ENCODE data around the gene F7. TPM values are rescaled to one million over a fixed set of nuclear protein-coding genes. Genes with fewer than 3 reads are reported as not detected.
"Not testable (repeated sequence)": the region's sequence is repeated elsewhere in the genome, so short reads cannot be mapped to it uniquely, and the experiment has no call there.

F7 gene
- total RNA-seq, 1 donor from 2014 or later: 4.1 TPM

- TF ChIP-seq CTCF (IDR thresholded peaks at IDR 0.05; ENCODE audit: unreplicated experiment): no peak
- no peak for DNase-seq (ENCODE audit: low spot score in 2 of 2, unreplicated experiment in 2 of 2)
- Mint-ChIP-seq H3K9me3 (no peaks in the 10 kb centered on the region), H3K27ac (no peak overlapping the region), H3K4me1 (peaks cover 12% of the 10 kb centered on the region), H3K4me3 (no peak overlapping the region), H3K27me3 (ENCODE audit: low read depth) (peaks cover under 1% of the 10 kb centered on the region), H3K36me3 (no peaks in the 10 kb centered on the region)
Observed at GRCh38 chr13:113097651-113098050, 7.9 kb upstream of the F7 start.

GRCh38 chr13:113098162-113098732 lies 7.3 kb upstream of the F7 start:
- peaks cover 12% of the 10 kb centered on the region for H3K4me1 Mint-ChIP-seq
- H3K27me3 Mint-ChIP-seq (ENCODE audit: low read depth): peaks cover 3% of the 10 kb centered on the region
- H3K4me3 Mint-ChIP-seq: no peak overlapping the region
- DNase-seq (ENCODE audit: low spot score in 2 of 2, unreplicated experiment in 2 of 2): no peak
- H3K27ac Mint-ChIP-seq: no peak overlapping the region
- no peak for TF ChIP-seq CTCF (IDR thresholded peaks at IDR 0.05; ENCODE audit: unreplicated experiment)
- no peaks in the 10 kb centered on the region for H3K36me3 Mint-ChIP-seq
- H3K9me3 Mint-ChIP-seq: no peaks in the 10 kb centered on the region

- no peaks in the 10 kb centered on the region for H3K36me3 Mint-ChIP-seq
- no peak overlapping the region for H3K4me3 Mint-ChIP-seq
- H3K4me1 Mint-ChIP-seq: peaks cover 12% of the 10 kb centered on the region
- no peak overlapping the region for H3K27ac Mint-ChIP-seq
- H3K9me3 Mint-ChIP-seq: no peaks in the 10 kb centered on the region
- TF ChIP-seq CTCF (IDR thresholded peaks at IDR 0.05; ENCODE audit: unreplicated experiment): no peak
- DNase-seq (ENCODE audit: low spot score in 2 of 2, unreplicated experiment in 2 of 2): no peak
- H3K27me3 Mint-ChIP-seq (ENCODE audit: low read depth): peaks cover 4% of the 10 kb centered on the region
Observed at GRCh38 chr13:113099142-113099541, 6.4 kb upstream of the F7 start.

GRCh38 chr13:113102302-113102701 lies 3.3 kb upstream of the F7 start:
- not testable (repeated sequence) for H3K36me3 Mint-ChIP-seq; H3K4me3 Mint-ChIP-seq; H3K9me3 Mint-ChIP-seq; H3K27ac Mint-ChIP-seq; DNase-seq (ENCODE audit: low spot score in 2 of 2, unreplicated experiment in 2 of 2)
- Mint-ChIP-seq H3K27me3 (ENCODE audit: low read depth) (peaks cover 16% of the 10 kb centered on the region), H3K4me1 (peaks cover 12% of the 10 kb centered on the region)

GRCh38 chr13:113102727-113103126 lies 2.9 kb upstream of the F7 start:
- H3K9me3 Mint-ChIP-seq: no peaks in the 10 kb centered on the region
- DNase-seq (ENCODE audit: low spot score in 2 of 2, unreplicated experiment in 2 of 2): no peak
- no peak overlapping the region for H3K4me3 Mint-ChIP-seq
- no peaks in the 10 kb centered on the region for H3K36me3 Mint-ChIP-seq
- H3K27ac Mint-ChIP-seq: no peak overlapping the region
- peaks cover 16% of the 10 kb centered on the region for H3K27me3 Mint-ChIP-seq (ENCODE audit: low read depth)
- no peak for TF ChIP-seq CTCF (IDR thresholded peaks at IDR 0.05; ENCODE audit: unreplicated experiment)
- peaks cover 12% of the 10 kb centered on the region for H3K4me1 Mint-ChIP-seq

- Mint-ChIP-seq H3K4me1 (peaks cover 9% of the 10 kb centered on the region), H3K4me3 (no peak overlapping the region), H3K36me3 (no peaks in the 10 kb centered on the region), H3K27me3 (ENCODE audit: low read depth) (peaks cover 16% of the 10 kb centered on the region), H3K27ac (no peak overlapping the region), H3K9me3 (no peaks in the 10 kb centered on the region)
- DNase-seq (ENCODE audit: low spot score in 2 of 2, unreplicated experiment in 2 of 2): no peak
- no peak for TF ChIP-seq CTCF (IDR thresholded peaks at IDR 0.05; ENCODE audit: unreplicated experiment)
Observed at GRCh38 chr13:113103646-113104045, 1.9 kb upstream of the F7 start.

Measured in mesothelial cell of epicardium (in vitro differentiated cells).